ENCODE measurements around the gene PSMG3.

Gene PSMG3

GRCh38 chr7:1593091-1593866, 23.4 kb upstream of the PSMG3 start:
- Histone ChIP-seq H3K79me2 (ENCODE audit: insufficient read depth, low read length) (no peaks in the 10 kb centered on the region), H3K4me1 (ENCODE audit: insufficient read depth, low read length, severe bottlenecking) (no peaks in the 10 kb centered on the region), H3K27me3 (ENCODE audit: insufficient read depth, low read length) (peaks cover 19% of the 10 kb centered on the region), H3K4me2 (ENCODE audit: low read length) (no peak overlapping the region), H2AFZ (ENCODE audit: low read length) (no peak overlapping the region), H4K20me1 (ENCODE audit: insufficient read depth, low read length) (no peaks in the 10 kb centered on the region), H3K27ac (ENCODE audit: low read depth, low read length, poor library complexity, severe bottlenecking) (no peak overlapping the region), H3K4me3 (ENCODE audit: low read depth, low read length, poor library complexity, severe bottlenecking) (no peak overlapping the region), H3K9me3 (ENCODE audit: low read length) (peaks cover 3% of the 10 kb centered on the region; the same call in 1 of the 2 replicates), H3K36me3 (ENCODE audit: insufficient read depth, low read length) (no peaks in the 10 kb centered on the region; the same call in 1 of the 2 replicates), H3K9ac (ENCODE audit: low read length) (no peak overlapping the region), H3F3A (ENCODE audit: insufficient read depth, low read length) (no peaks in the 10 kb centered on the region), H3K9me2 (ENCODE audit: low read depth, low read length) (no peaks in the 10 kb centered on the region)
- TF ChIP-seq CTCF (IDR thresholded peaks at IDR 0.05; ENCODE audit: low read length) = peak; percentile 13; the same call in 1 of the 2 replicates
- TF ChIP-seq EZH2 (IDR thresholded peaks at IDR 0.05; ENCODE audit: borderline replicate concordance, low read length) = no peak

- no peak overlapping the region for H3K4me3 ChIP-seq (ENCODE audit: low read depth, low read length, poor library complexity, severe bottlenecking)
- H3K27me3 ChIP-seq (ENCODE audit: insufficient read depth, low read length) = peaks cover 18% of the 10 kb centered on the region
- H3K4me1 ChIP-seq (ENCODE audit: insufficient read depth, low read length, severe bottlenecking) = no peaks in the 10 kb centered on the region
- no peak overlapping the region for H3K4me2 ChIP-seq (ENCODE audit: low read length)
- H3K36me3 ChIP-seq (ENCODE audit: insufficient read depth, low read length) = no peaks in the 10 kb centered on the region
- no peaks in the 10 kb centered on the region for H3F3A ChIP-seq (ENCODE audit: insufficient read depth, low read length)
- H3K27ac ChIP-seq (ENCODE audit: low read depth, low read length, poor library complexity, severe bottlenecking) = no peak overlapping the region
- no peaks in the 10 kb centered on the region for H3K9me2 ChIP-seq (ENCODE audit: low read depth, low read length)
- no peaks in the 10 kb centered on the region for H4K20me1 ChIP-seq (ENCODE audit: insufficient read depth, low read length)
- H3K9ac ChIP-seq (ENCODE audit: low read length) = no peak overlapping the region
- H3K9me3 ChIP-seq (ENCODE audit: low read length) = peaks cover 3% of the 10 kb centered on the region; the same call in 1 of the 2 replicates
- no peak for TF ChIP-seq EZH2 (IDR thresholded peaks at IDR 0.05; ENCODE audit: borderline replicate concordance, low read length)
- TF ChIP-seq CTCF (IDR thresholded peaks at IDR 0.05; ENCODE audit: low read length) = no peak
- no peaks in the 10 kb centered on the region for H3K79me2 ChIP-seq (ENCODE audit: insufficient read depth, low read length)
- H2AFZ ChIP-seq (ENCODE audit: low read length) = no peak overlapping the region
These were observed 22.6 kb upstream of the PSMG3 start for GRCh38 chr7:1592299-1592871.

GRCh38 chr7:1591876-1592275, 22.0 kb upstream of the PSMG3 start:
- Histone ChIP-seq H3K9me3 (ENCODE audit: low read length) (peaks cover 3% of the 10 kb centered on the region; the same call in 1 of the 2 replicates), H3K9me2 (ENCODE audit: low read depth, low read length) (no peaks in the 10 kb centered on the region), H3K9ac (ENCODE audit: low read length) (no peak overlapping the region), H4K20me1 (ENCODE audit: insufficient read depth, low read length) (no peaks in the 10 kb centered on the region), H3K4me2 (ENCODE audit: low read length) (no peak overlapping the region), H3K27me3 (ENCODE audit: insufficient read depth, low read length) (peaks cover 15% of the 10 kb centered on the region), H3K4me1 (ENCODE audit: insufficient read depth, low read length, severe bottlenecking) (no peaks in the 10 kb centered on the region), H3K27ac (ENCODE audit: low read depth, low read length, poor library complexity, severe bottlenecking) (no peak overlapping the region), H3K4me3 (ENCODE audit: low read depth, low read length, poor library complexity, severe bottlenecking) (no peak overlapping the region), H3K36me3 (ENCODE audit: insufficient read depth, low read length) (no peaks in the 10 kb centered on the region), H2AFZ (ENCODE audit: low read length) (no peak overlapping the region), H3K79me2 (ENCODE audit: insufficient read depth, low read length) (no peaks in the 10 kb centered on the region), H3F3A (ENCODE audit: insufficient read depth, low read length) (no peaks in the 10 kb centered on the region)
- TF ChIP-seq EZH2 (IDR thresholded peaks at IDR 0.05; ENCODE audit: borderline replicate concordance, low read length) = no peak
- no peak for TF ChIP-seq CTCF (IDR thresholded peaks at IDR 0.05; ENCODE audit: low read length)

Data from OCI-LY1 (cell line).